Naive thymus-derived CD4-positive, alpha-beta T cell (primary cell): ENCODE measurements around the gene PEX10. TPM values are rescaled to one million over a fixed set of nuclear protein-coding genes. Genes with fewer than 3 reads are reported as not detected.

Source experiments
- ATAC-seq: fragments of 150-1000 bp; cut with Tn5 transposase; 2 replicates; pipeline ENCODE4 v1.10.0; 2021; ENCODE audit warnings: mild to moderate bottlenecking, moderate library complexity
- CTCF ChIA-PET: fragments of 350-600 bp; sonication (Branson Sonifier 250); formaldehyde crosslinking; loops from one replicate; lab custom pipeline; 2021; ENCODE audit warnings: antibody characterized with exemption; lab: Charles Lee
- POLR2A ChIA-PET: fragments of 350-600 bp; sonication (Branson Sonifier 250); formaldehyde crosslinking; loops from one replicate; lab custom pipeline; 2021; ENCODE audit warnings: antibody characterized with exemption, inconsistent platforms; lab: Charles Lee
- DNase-seq, 9 donors: peaks; one replicate each; pipeline versions ENCODE4 v3.0.0 to v3.0.0-alpha.2; 2020 to 2022; ENCODE audit warnings: mixed read lengths in 1 of 9
- H3K27ac ChIP-seq: one replicate; pipeline ENCODE4 v1.7.0; 2013; ENCODE audit warnings: mild to moderate bottlenecking, low read depth, low read length, moderate library complexity
- H3K27me3 ChIP-seq, 2 donors: one replicate each; pipeline ENCODE4 v1.7.0; 2013; ENCODE audit warnings: low read length in 2 of 2, mild to moderate bottlenecking in 2 of 2, moderate library complexity in 2 of 2; ENCODE audit not compliant: control insufficient read depth in 2 of 2, insufficient read depth in 2 of 2
- H3K36me3 ChIP-seq, 3 experiments: 1 replicate in 2 of 3; 2 replicates in 1 of 3; pipeline ENCODE4 v1.7.0; 2013; ENCODE audit warnings: low read length in 3 of 3, mild to moderate bottlenecking in 3 of 3, moderate library complexity in 1 of 3; ENCODE audit not compliant: insufficient read depth in 3 of 3, control insufficient read depth in 2 of 3
- H3K4me1 ChIP-seq, 2 donors: one replicate each; pipeline ENCODE4 v1.7.0; 2013; ENCODE audit warnings: low read length in 2 of 2, mild to moderate bottlenecking in 2 of 2, moderate library complexity in 1 of 2; ENCODE audit not compliant: control insufficient read depth in 2 of 2, insufficient read depth in 2 of 2
- H3K4me3 ChIP-seq: 2 replicates; pipeline ENCODE4 v1.7.0; 2013; ENCODE audit warnings: mild to moderate bottlenecking, low read length
- H3K9me3 ChIP-seq, 3 experiments: 1 replicate in 2 of 3; 2 replicates in 1 of 3; pipeline ENCODE4 v1.7.0; 2013; ENCODE audit warnings: low read length in 3 of 3; ENCODE audit not compliant: control insufficient read depth in 2 of 3
- H3K27ac Mint-ChIP-seq, 9 donors: one replicate each; pipeline ENCODE4 v1.8.0; 2020 to 2022; ENCODE audit warnings: mixed read lengths in 9 of 9, mild to moderate bottlenecking in 8 of 9, moderate library complexity in 5 of 9, inconsistent platforms in 2 of 9
- H3K27me3 Mint-ChIP-seq, 5 donors: one replicate each; pipeline ENCODE4 v1.8.0; 2021 to 2022; ENCODE audit warnings: mixed read lengths in 5 of 5, mild to moderate bottlenecking in 1 of 5
- H3K36me3 Mint-ChIP-seq, 5 donors: one replicate each; pipeline ENCODE4 v1.8.0; 2020 to 2022; ENCODE audit warnings: mixed read lengths in 5 of 5, mild to moderate bottlenecking in 3 of 5, inconsistent platforms in 1 of 5
- H3K4me1 Mint-ChIP-seq, 7 donors: one replicate each; pipeline ENCODE4 v1.8.0; 2020 to 2022; ENCODE audit warnings: mixed read lengths in 7 of 7, mild to moderate bottlenecking in 3 of 7, inconsistent platforms in 1 of 7
- H3K4me3 Mint-ChIP-seq, 10 donors: one replicate each; pipeline ENCODE4 v1.8.0; 2020 to 2022; ENCODE audit warnings: mild to moderate bottlenecking in 10 of 10, mixed read lengths in 10 of 10, moderate library complexity in 6 of 10, inconsistent platforms in 2 of 10
- H3K9me3 Mint-ChIP-seq, 11 donors: one replicate each; pipeline ENCODE4 v1.8.0; 2020 to 2022; ENCODE audit warnings: mixed read lengths in 11 of 11, mild to moderate bottlenecking in 4 of 11, inconsistent platforms in 1 of 11, moderate library complexity in 1 of 11
- intact Hi-C, 2 donors: fragments of 100-400 bp; cut with micrococcal nuclease; formaldehyde crosslinking; loops; one replicate each; pipeline ENCODE4 v1.15.1; 2023
- polyA plus RNA-seq, 2 donors: library from polyadenylated mRNA; unstranded; fragments of 300-500 nt; fragmentation: Illumina TruSeq; gene quantifications; one replicate each; pipeline ENCODE4 v1.2.3, GENCODE V29; 2021
- total RNA-seq, 6 experiments: library from RNA in 5 of 6; stranded (reverse) in 5 of 6; gene quantifications; 1 replicate in 5 of 6; 2 replicates in 1 of 6; pipeline ENCODE4 v1.2.3 and lab custom pipeline; 2021 to 2026

Gene PEX10
- total and polyA plus RNA-seq, 7 experiments from 2014 or later = 8.7 to 14.9 (median 11.4) TPM

- Mint-ChIP-seq H3K9me3 (no peaks in the 10 kb centered on the region), H3K27ac (peak overlapping the region; percentile 31 to 91 (median 87)), H3K4me1 (peaks cover 22 to 40% (median 31%) of the 10 kb centered on the region in 7 donors), H3K36me3 (peaks cover 0 to 5% (median 0%) of the 10 kb centered on the region in 5 donors), H3K27me3 (no peaks in the 10 kb centered on the region), H3K4me3 (peak overlapping the region; percentile 77 to 91 (median 84))
- H3K9me3 ChIP-seq = no peaks in the 10 kb centered on the region
- H3K4me3 ChIP-seq = peak overlapping the region; percentile 71
- peak overlapping the region; percentile 95 for H3K27ac ChIP-seq
- peaks cover 0 to 25% (median 6%) of the 10 kb centered on the region in 3 experiments for H3K36me3 ChIP-seq
- peaks cover 32 to 40% of the 10 kb centered on the region in 2 donors for H3K4me1 ChIP-seq
- intact Hi-C loops = loop anchor here (1.0 to 10.0 kb wide), 8 partner anchors 21 to 623 kb away; partner anchors contain the start of genes MORN1 (in 2 of the 2), PANK4 (in 2 of the 2) and RER1 (in 2 of the 2)
- ATAC-seq (peak; percentile 19), DNase-seq (no peak)
- POLR2A ChIA-PET = interaction anchor here (0.6 to 4.1 kb wide), 2 partner anchors 20 to 183 kb away, joined by 3 to 20 read pairs; partner anchors contain the start of genes MORN1 and RER1
- CTCF ChIA-PET = interaction anchor here (0.7 kb wide), 1 partner anchor 136 kb away, joined by 3 read pairs; no protein-coding TSS in a partner anchor
- H3K27me3 ChIP-seq = no peaks in the 10 kb centered on the region
Measured at GRCh38 chr1:2411801-2412394, 466 bp downstream of the PEX10 start.

- ChIA-PET POLR2A (interaction anchor here (1.2 to 4.1 kb wide), 3 partner anchors 15 to 216 kb away, joined by 3 to 20 read pairs (median 3); partner anchors contain the start of genes FAAP20, MORN1 and RER1), CTCF (interaction anchor here (0.5 to 0.9 kb wide), 2 partner anchors 28 to 426 kb away, joined by 3 read pairs; no protein-coding TSS in a partner anchor)
- no peaks in the 10 kb centered on the region for H3K9me3 ChIP-seq
- no peaks in the 10 kb centered on the region for H3K27me3 ChIP-seq
- peaks cover 0 to 46% (median 6%) of the 10 kb centered on the region in 3 experiments for H3K36me3 ChIP-seq
- peaks cover 19 to 20% of the 10 kb centered on the region in 2 donors for H3K4me1 ChIP-seq
- H3K4me3 ChIP-seq = no peak overlapping the region
- Mint-ChIP-seq H3K36me3 (peaks cover 0 to 4% (median 0%) of the 10 kb centered on the region in 5 donors), H3K27me3 (no peaks in the 10 kb centered on the region), H3K4me3 (peak overlapping the region in 1 of 10 donors; percentile 20), H3K27ac (no peak overlapping the region), H3K9me3 (no peaks in the 10 kb centered on the region), H3K4me1 (peaks cover 9 to 20% (median 18%) of the 10 kb centered on the region in 7 donors)
- ATAC-seq = no peak
- H3K27ac ChIP-seq = no peak overlapping the region
- intact Hi-C loops = loop anchor here in 1 of 2 donors (10.0 kb wide), 1 partner anchor 625 kb away; no protein-coding TSS in a partner anchor
- no peak for DNase-seq
Measured at GRCh38 chr1:2409745-2410144, 2.6 kb downstream of the PEX10 start.

GRCh38 chr1:2408859-2409276 is 3.5 kb downstream of the PEX10 start:
- peaks cover 0 to 4% (median 3%) of the 10 kb centered on the region in 5 donors for H3K36me3 Mint-ChIP-seq
- POLR2A ChIA-PET = no interaction called here
- H3K9me3 Mint-ChIP-seq = no peaks in the 10 kb centered on the region
- intact Hi-C loops = no loop called here
- Histone ChIP-seq H3K4me3 (no peak overlapping the region), H3K27ac (no peak overlapping the region), H3K36me3 (peaks cover 0 to 55% (median 13%) of the 10 kb centered on the region in 3 experiments), H3K9me3 (no peaks in the 10 kb centered on the region), H3K27me3 (no peaks in the 10 kb centered on the region), H3K4me1 (peaks cover 10 to 11% of the 10 kb centered on the region in 2 donors)
- DNase-seq (no peak), ATAC-seq (no peak)
- H3K4me1 Mint-ChIP-seq = peaks cover under 1 to 14% (median 10%) of the 10 kb centered on the region in 7 donors
- peak overlapping the region in 2 of 10 donors; percentile 21 to 26 for H3K4me3 Mint-ChIP-seq
- H3K27me3 Mint-ChIP-seq = no peaks in the 10 kb centered on the region
- H3K27ac Mint-ChIP-seq = peak overlapping the region in 3 of 9 donors; percentile 1 to 28 (median 26)
- CTCF ChIA-PET = interaction anchor here (0.9 kb wide), 1 partner anchor 27 kb away, joined by 3 read pairs; no protein-coding TSS in a partner anchor

- H3K4me1 Mint-ChIP-seq = peaks cover 0 to 14% (median 7%) of the 10 kb centered on the region in 7 donors
- DNase-seq (no peak), ATAC-seq (no peak)
- no peaks in the 10 kb centered on the region for H3K9me3 ChIP-seq
- H3K9me3 Mint-ChIP-seq = no peaks in the 10 kb centered on the region
- H3K4me3 Mint-ChIP-seq = no peak overlapping the region
- no peak overlapping the region for H3K27ac Mint-ChIP-seq
- peaks cover 6 to 7% of the 10 kb centered on the region in 2 donors for H3K4me1 ChIP-seq
- no peak overlapping the region for H3K27ac ChIP-seq
- intact Hi-C loops = no loop called here
- no peaks in the 10 kb centered on the region for H3K27me3 Mint-ChIP-seq
- peaks cover 0 to 57% (median 13%) of the 10 kb centered on the region in 3 experiments for H3K36me3 ChIP-seq
- POLR2A ChIA-PET = interaction anchor here (1.0 to 1.1 kb wide), 2 partner anchors 138 to 220 kb away, joined by 3 read pairs; no protein-coding TSS in a partner anchor
- H3K4me3 ChIP-seq = no peak overlapping the region
- CTCF ChIA-PET = no interaction called here
- H3K36me3 Mint-ChIP-seq = peaks cover 0 to 4% (median 3%) of the 10 kb centered on the region in 5 donors
- H3K27me3 ChIP-seq = no peaks in the 10 kb centered on the region
Measured at GRCh38 chr1:2408456-2408855, 3.9 kb downstream of the PEX10 start.

- H3K4me3 Mint-ChIP-seq = no peak overlapping the region
- Histone ChIP-seq H3K36me3 (peaks cover 2 to 63% (median 13%) of the 10 kb centered on the region in 3 experiments), H3K9me3 (no peaks in the 10 kb centered on the region), H3K4me1 (peaks cover 5 to 6% of the 10 kb centered on the region in 2 donors), H3K4me3 (no peak overlapping the region), H3K27me3 (no peaks in the 10 kb centered on the region), H3K27ac (no peak overlapping the region)
- intact Hi-C loops = no loop called here
- DNase-seq = no peak
- POLR2A ChIA-PET = interaction anchor here (0.5 to 1.1 kb wide), 3 partner anchors 138 to 357 kb away, joined by 3 to 4 read pairs (median 3); no protein-coding TSS in a partner anchor
- ATAC-seq = no peak
- H3K9me3 Mint-ChIP-seq = no peaks in the 10 kb centered on the region
- H3K4me1 Mint-ChIP-seq = peaks cover 0 to 14% (median 7%) of the 10 kb centered on the region in 7 donors
- H3K27me3 Mint-ChIP-seq = no peaks in the 10 kb centered on the region
- CTCF ChIA-PET = interaction anchor here (1.6 kb wide), 1 partner anchor 16 kb away, joined by 6 read pairs; the partner anchor contains the start of genes MORN1 and RER1
- peaks cover 0 to 5% (median 4%) of the 10 kb centered on the region in 5 donors for H3K36me3 Mint-ChIP-seq
- H3K27ac Mint-ChIP-seq = peak overlapping the region in 1 of 9 donors; percentile 32
Measured at GRCh38 chr1:2407991-2408275, 4.4 kb downstream of the PEX10 start.

- no peak for ATAC-seq
- Histone ChIP-seq H3K27me3 (no peaks in the 10 kb centered on the region), H3K27ac (no peak overlapping the region), H3K4me3 (no peak overlapping the region), H3K36me3 (peaks cover 6 to 68% (median 13%) of the 10 kb centered on the region in 3 experiments), H3K9me3 (no peaks in the 10 kb centered on the region), H3K4me1 (peaks cover 5 to 6% of the 10 kb centered on the region in 2 donors)
- Mint-ChIP-seq H3K4me3 (no peak overlapping the region), H3K36me3 (peaks cover 0 to 8% (median 7%) of the 10 kb centered on the region in 5 donors), H3K9me3 (no peaks in the 10 kb centered on the region), H3K4me1 (peaks cover 0 to 14% (median 10%) of the 10 kb centered on the region in 7 donors), H3K27me3 (no peaks in the 10 kb centered on the region), H3K27ac (peak overlapping the region in 2 of 9 donors; percentile 48 to 67)
- intact Hi-C loops = no loop called here
- no peak for DNase-seq
- CTCF ChIA-PET = interaction anchor here (1.6 kb wide), 1 partner anchor 16 kb away, joined by 6 read pairs; the partner anchor contains the start of genes MORN1 and RER1
- POLR2A ChIA-PET = interaction anchor here (0.5 to 1.1 kb wide), 3 partner anchors 139 to 357 kb away, joined by 3 to 4 read pairs (median 3); no protein-coding TSS in a partner anchor
Measured at GRCh38 chr1:2407166-2407990, 5.0 kb downstream of the PEX10 start.
